ENCODE data around the gene PAGR1.

Gene PAGR1

DNA sequence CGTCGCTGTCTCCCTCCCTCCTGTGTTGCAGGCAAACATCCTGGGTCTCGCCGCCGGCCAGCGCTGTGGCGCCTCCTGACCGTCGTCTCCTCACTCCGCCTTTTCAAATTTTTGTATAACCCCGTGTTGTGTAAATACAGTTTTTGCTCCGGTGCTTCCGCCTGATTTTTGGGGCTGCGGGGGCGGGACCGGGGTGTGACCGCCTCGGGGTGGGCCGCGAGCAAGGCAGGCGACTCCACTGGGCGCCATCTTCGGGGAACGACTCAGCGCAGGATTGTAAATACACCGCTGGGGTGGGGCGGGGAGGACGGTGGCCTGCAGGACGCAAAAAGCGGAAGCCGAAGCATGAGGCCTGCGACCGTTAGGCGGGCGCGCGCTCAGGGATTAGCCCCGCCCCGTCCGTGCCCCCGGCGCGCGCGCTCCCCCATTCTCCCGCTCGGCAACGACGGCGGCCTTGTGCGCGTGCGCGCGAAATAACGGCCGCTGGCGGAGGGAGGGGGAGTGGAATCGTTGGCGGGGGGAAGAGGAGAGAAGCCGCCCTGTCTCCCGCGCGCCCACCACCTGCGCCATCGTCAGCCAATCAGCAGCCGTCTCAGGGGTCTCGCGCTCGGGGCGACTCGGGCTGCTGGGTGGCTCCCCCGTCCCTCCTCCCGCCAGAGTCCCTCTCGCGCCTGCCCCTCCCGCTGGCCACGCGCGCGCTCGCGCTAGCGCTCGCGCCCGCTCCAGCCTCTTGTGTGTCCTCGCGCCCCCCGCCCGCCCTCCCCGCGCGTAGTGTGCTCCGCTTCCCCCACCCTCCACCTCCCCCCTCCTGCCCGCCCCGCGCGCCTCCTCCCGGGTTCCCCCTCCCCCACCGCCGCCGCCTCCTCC, 10.5 kb upstream of the PAGR1 start (continued):
- TF ChIP-seq, protein P1, sequence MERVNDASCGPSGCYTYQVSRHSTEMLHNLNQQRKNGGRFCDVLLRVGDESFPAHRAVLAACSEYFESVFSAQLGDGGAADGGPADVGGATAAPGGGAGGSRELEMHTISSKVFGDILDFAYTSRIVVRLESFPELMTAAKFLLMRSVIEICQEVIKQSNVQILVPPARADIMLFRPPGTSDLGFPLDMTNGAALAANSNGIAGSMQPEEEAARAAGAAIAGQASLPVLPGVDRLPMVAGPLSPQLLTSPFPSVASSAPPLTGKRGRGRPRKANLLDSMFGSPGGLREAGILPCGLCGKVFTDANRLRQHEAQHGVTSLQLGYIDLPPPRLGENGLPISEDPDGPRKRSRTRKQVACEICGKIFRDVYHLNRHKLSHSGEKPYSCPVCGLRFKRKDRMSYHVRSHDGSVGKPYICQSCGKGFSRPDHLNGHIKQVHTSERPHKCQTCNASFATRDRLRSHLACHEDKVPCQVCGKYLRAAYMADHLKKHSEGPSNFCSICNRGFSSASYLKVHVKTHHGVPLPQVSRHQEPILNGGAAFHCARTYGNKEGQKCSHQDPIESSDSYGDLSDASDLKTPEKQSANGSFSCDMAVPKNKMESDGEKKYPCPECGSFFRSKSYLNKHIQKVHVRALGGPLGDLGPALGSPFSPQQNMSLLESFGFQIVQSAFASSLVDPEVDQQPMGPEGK (CRISPR knock-in tag; IDR thresholded peaks at IDR 0.05; ENCODE audit: borderline replicate concordance) = 0 out of 2 replicates have a peak, but pooled peaks have one; percentile 27
- TF ChIP-seq BACH2 (CRISPR knock-in tag; IDR thresholded peaks at IDR 0.05; ENCODE audit: borderline replicate concordance) (no peak), CREB5 (CRISPR knock-in tag; IDR thresholded peaks at IDR 0.05; ENCODE audit: low read depth) (no peak), TCF4 (CRISPR knock-in tag; IDR thresholded peaks at IDR 0.05; ENCODE audit: borderline replicate concordance) (no peak), ARNTL (CRISPR knock-in tag; IDR thresholded peaks at IDR 0.05; ENCODE audit: borderline replicate concordance, low read depth) (no peak), ZNF8 (CRISPR knock-in tag; IDR thresholded peaks at IDR 0.05) (no peak), PPARA (CRISPR knock-in tag; IDR thresholded peaks at IDR 0.05; ENCODE audit: borderline replicate concordance) (no peak), POU6F1 (CRISPR knock-in tag; IDR thresholded peaks at IDR 0.05; ENCODE audit: borderline replicate concordance, low read depth) (no peak), ESRRG (CRISPR knock-in tag; IDR thresholded peaks at IDR 0.05) (no peak)

DNA sequence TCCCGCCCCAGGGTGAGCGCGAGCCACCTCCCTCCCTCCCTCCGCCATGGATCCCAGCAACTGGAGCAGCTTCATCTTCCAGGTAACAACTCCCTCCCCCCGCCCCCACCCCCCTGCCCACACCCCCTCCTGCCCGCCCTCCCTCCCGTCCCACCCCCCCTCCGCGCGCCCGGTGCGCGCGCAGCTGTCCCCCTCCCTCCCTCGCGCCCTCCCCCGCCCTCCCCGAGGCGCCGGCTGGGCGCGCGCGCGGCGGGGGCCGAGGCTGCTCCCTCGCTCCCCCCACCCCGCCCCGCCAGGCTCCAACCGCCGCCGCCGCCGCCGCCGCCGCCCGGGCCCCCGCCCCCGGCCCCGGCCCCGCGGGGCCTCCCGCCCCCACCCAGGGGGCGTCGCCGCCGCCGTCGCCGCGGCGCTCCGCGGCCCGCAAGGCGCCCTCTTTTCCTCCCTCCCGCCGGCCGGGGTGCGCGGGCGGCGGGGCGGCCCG, 9.8 kb upstream of the PAGR1 start, which contains the start of gene MAZ:
TSS of gene MAZ (plus strand) at position 431 of the 481 bp plus-strand sequence. CDS start 173 bp downstream, outside the sequence.
- ATAC-seq = no peak
- no peak for TF ChIP-seq ZC3H10 (CRISPR knock-in tag; IDR thresholded peaks at IDR 0.05)
- TF ChIP-seq ZNF565 (CRISPR knock-in tag; conservative IDR thresholded peaks at IDR 0.05; ENCODE audit: low read depth) = no peak
- TF ChIP-seq ESRRG (CRISPR knock-in tag; IDR thresholded peaks at IDR 0.05) = no peak

GRCh38 chr16:29806641-29807425, 9.1 kb upstream of the PAGR1 start:
- TF ChIP-seq PPARA (CRISPR knock-in tag; IDR thresholded peaks at IDR 0.05; ENCODE audit: borderline replicate concordance) (no peak), ZNF8 (CRISPR knock-in tag; IDR thresholded peaks at IDR 0.05) (no peak), GLIS3 (CRISPR knock-in tag; IDR thresholded peaks at IDR 0.05) (no peak), CREB5 (CRISPR knock-in tag; IDR thresholded peaks at IDR 0.05; ENCODE audit: low read depth) (no peak), ZNF70 (CRISPR knock-in tag; IDR thresholded peaks at IDR 0.05) (no peak), ZC3H10 (CRISPR knock-in tag; IDR thresholded peaks at IDR 0.05) (no peak), OSR1 (CRISPR knock-in tag; IDR thresholded peaks at IDR 0.05) (no peak), ZFP3 (CRISPR knock-in tag; IDR thresholded peaks at IDR 0.05) (no peak), SNAI2 (CRISPR knock-in tag; IDR thresholded peaks at IDR 0.05) (no peak), BACH2 (CRISPR knock-in tag; IDR thresholded peaks at IDR 0.05; ENCODE audit: borderline replicate concordance) (no peak), CSDC2 (CRISPR knock-in tag; IDR thresholded peaks at IDR 0.05) (no peak), ZFP30 (CRISPR knock-in tag; IDR thresholded peaks at IDR 0.05) (no peak), RARB (CRISPR knock-in tag; IDR thresholded peaks at IDR 0.05) (no peak), ZNF565 (CRISPR knock-in tag; conservative IDR thresholded peaks at IDR 0.05; ENCODE audit: low read depth) (no peak), ARNTL (CRISPR knock-in tag; IDR thresholded peaks at IDR 0.05; ENCODE audit: borderline replicate concordance, low read depth) (no peak), ESRRG (CRISPR knock-in tag; IDR thresholded peaks at IDR 0.05) (no peak), TOX (CRISPR knock-in tag; IDR thresholded peaks at IDR 0.05; ENCODE audit: borderline replicate concordance) (no peak)
- TF ChIP-seq, protein P1 (CRISPR knock-in tag; IDR thresholded peaks at IDR 0.05; ENCODE audit: borderline replicate concordance) = no peak
- no peak for ATAC-seq

All from SK-N-SH treated with all-trans-retinoic acid at 6 μM for 48 hours (cell line).